CD4-positive, alpha-beta memory T cell (primary cell): Measurements from ENCODE around the gene MBTPS2. TPM values are rescaled to one million over a fixed set of nuclear protein-coding genes. Genes with fewer than 3 reads are reported as not detected.

Experiments
- CTCF ChIA-PET: fragments of 350-600 bp; sonication (Branson Sonifier 250); formaldehyde crosslinking; loops from one replicate; lab custom pipeline; 2021; ENCODE audit warnings: inconsistent platforms; ENCODE audit not compliant: partially characterized antibody; lab: Charles Lee
- POLR2A ChIA-PET: fragments of 350-600 bp; sonication (Branson Sonifier 250); formaldehyde crosslinking; loops from one replicate; lab custom pipeline; 2021; ENCODE audit not compliant: partially characterized antibody; lab: Charles Lee
- DNase-seq, 5 donors: peaks; one replicate each; pipeline versions ENCODE4 v3.0.0 to v3.0.0-alpha.2; 2020 to 2022; ENCODE audit warnings: mixed read lengths in 1 of 5
- H3K27ac ChIP-seq: one replicate; pipeline ENCODE4 v1.7.0; 2013; ENCODE audit warnings: low read depth, low read length
- H3K27me3 ChIP-seq: 2 replicates; pipeline ENCODE4 v1.7.0; 2013; ENCODE audit warnings: mild to moderate bottlenecking, low read length, moderate library complexity; ENCODE audit not compliant: insufficient read depth
- H3K36me3 ChIP-seq: 2 replicates; pipeline ENCODE4 v1.7.0; 2013; ENCODE audit warnings: mild to moderate bottlenecking, low read length, moderate library complexity; ENCODE audit not compliant: insufficient read depth
- H3K4me1 ChIP-seq: 2 replicates; pipeline ENCODE4 v1.7.0; 2013; ENCODE audit warnings: mild to moderate bottlenecking, low read length, moderate library complexity; ENCODE audit not compliant: insufficient read depth
- H3K4me3 ChIP-seq, 2 donors: one replicate each; pipeline ENCODE4 v1.7.0; 2013; ENCODE audit warnings: low read length in 2 of 2, mild to moderate bottlenecking in 1 of 2
- H3K9me3 ChIP-seq, 2 donors: one replicate each; pipeline ENCODE4 v1.7.0; 2013; ENCODE audit warnings: low read length in 2 of 2, control low read depth in 1 of 2; ENCODE audit not compliant: control insufficient read depth in 1 of 2
- H3K27ac Mint-ChIP-seq, 7 donors: one replicate each; pipeline ENCODE4 v1.8.0; 2020 to 2021; ENCODE audit warnings: mixed read lengths in 7 of 7, mild to moderate bottlenecking in 6 of 7, inconsistent platforms in 3 of 7, moderate library complexity in 3 of 7
- H3K27me3 Mint-ChIP-seq, 2 donors: one replicate each; pipeline ENCODE4 v1.8.0; 2020 to 2021; ENCODE audit warnings: mixed read lengths in 2 of 2
- H3K36me3 Mint-ChIP-seq, 2 donors: one replicate each; pipeline ENCODE4 v1.8.0; 2020 to 2021; ENCODE audit warnings: mixed read lengths in 2 of 2, inconsistent platforms in 1 of 2, mild to moderate bottlenecking in 1 of 2
- H3K4me1 Mint-ChIP-seq, 4 donors: one replicate each; pipeline ENCODE4 v1.8.0; 2020 to 2021; ENCODE audit warnings: mixed read lengths in 4 of 4, mild to moderate bottlenecking in 1 of 4
- H3K4me3 Mint-ChIP-seq, 8 donors: one replicate each; pipeline ENCODE4 v1.8.0; 2020 to 2021; ENCODE audit warnings: mixed read lengths in 8 of 8, mild to moderate bottlenecking in 7 of 8, moderate library complexity in 6 of 8, inconsistent platforms in 3 of 8
- H3K9me3 Mint-ChIP-seq, 8 donors: one replicate each; pipeline ENCODE4 v1.8.0; 2020 to 2021; ENCODE audit warnings: mixed read lengths in 8 of 8, mild to moderate bottlenecking in 5 of 8, inconsistent platforms in 3 of 8, moderate library complexity in 1 of 8
- intact Hi-C: fragments of 100-400 bp; cut with micrococcal nuclease; formaldehyde crosslinking; loops from one replicate; pipeline ENCODE4 v1.15.1; 2023
- polyA plus RNA-seq, 2 donors: library from polyadenylated mRNA; unstranded; fragments of 300-500 nt; fragmentation: Illumina TruSeq; gene quantifications; one replicate each; pipeline ENCODE4 v1.2.3, GENCODE V29; 2021
- total RNA-seq, 2 experiments: library from RNA; stranded (reverse); gene quantifications; one replicate each; pipeline ENCODE4 v1.2.3, GENCODE V29; 2021

MBTPS2 gene
- total and polyA plus RNA-seq, 4 experiments from 2014 or later: 6.5 to 8.0 (median 6.7) TPM

DNA sequence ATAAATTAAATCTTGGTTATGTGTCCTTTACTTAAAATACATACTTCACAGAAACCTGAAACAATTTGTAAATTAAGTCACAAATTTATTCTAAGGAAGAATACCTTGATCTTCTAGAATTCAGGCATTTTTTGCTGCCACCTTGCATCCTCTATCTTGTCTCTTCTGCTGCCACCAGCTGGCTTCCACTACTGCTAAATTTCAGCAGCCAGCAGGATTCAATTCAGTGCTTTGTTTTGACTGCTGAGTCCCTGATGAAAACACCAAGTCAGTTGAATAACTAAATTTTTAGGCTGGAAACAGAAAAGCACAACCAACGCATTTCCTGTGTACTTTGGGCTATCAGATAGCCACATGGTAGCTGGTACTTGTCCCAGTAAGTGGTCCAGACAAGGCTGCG is 2.4 kb upstream of the MBTPS2 start:
- H3K27ac Mint-ChIP-seq: no peak overlapping the region
- intact Hi-C loops: no loop called here
- ChIA-PET POLR2A (interaction anchor here (1.1 kb wide), 1 partner anchor 104 kb away, joined by 4 read pairs; no protein-coding TSS in a partner anchor), CTCF (no interaction called here)
- H3K27me3 ChIP-seq: no peaks in the 10 kb centered on the region
- H3K9me3 Mint-ChIP-seq: peaks cover 0 to 3% (median 0%) of the 10 kb centered on the region in 8 donors
- H3K9me3 ChIP-seq: no peaks in the 10 kb centered on the region
- peaks cover 8% of the 10 kb centered on the region for H3K4me1 ChIP-seq
- H3K27me3 Mint-ChIP-seq: no peaks in the 10 kb centered on the region
- no peak overlapping the region for H3K27ac ChIP-seq
- H3K4me3 Mint-ChIP-seq: no peak overlapping the region
- peaks cover 6 to 15% (median 6%) of the 10 kb centered on the region in 4 donors for H3K4me1 Mint-ChIP-seq
- peaks cover 0 to 8% of the 10 kb centered on the region in 2 donors for H3K36me3 Mint-ChIP-seq
- DNase-seq: no peak
- H3K36me3 ChIP-seq: no peaks in the 10 kb centered on the region
- H3K4me3 ChIP-seq: no peak overlapping the region

GRCh38 chrX:21838937-21839333 is 482 bp upstream of the MBTPS2 start:
- H3K36me3 ChIP-seq: no peaks in the 10 kb centered on the region
- peak overlapping the region; percentile 82 to 93 (median 91) for H3K27ac Mint-ChIP-seq
- no peaks in the 10 kb centered on the region for H3K27me3 ChIP-seq
- H3K36me3 Mint-ChIP-seq: peaks cover 3 to 12% of the 10 kb centered on the region in 2 donors
- ChIA-PET CTCF (no interaction called here), POLR2A (interaction anchor here (0.9 to 1.4 kb wide), 6 partner anchors 10 to 147 kb away, joined by 3 to 8 read pairs (median 3); no protein-coding TSS in a partner anchor)
- peak overlapping the region; percentile 60 for H3K27ac ChIP-seq
- H3K4me1 Mint-ChIP-seq: peaks cover 6 to 15% (median 6%) of the 10 kb centered on the region in 4 donors
- H3K4me3 Mint-ChIP-seq: peak overlapping the region; percentile 83 to 96 (median 92)
- peak overlapping the region; percentile 36 to 70 for H3K4me3 ChIP-seq
- H3K27me3 Mint-ChIP-seq: no peaks in the 10 kb centered on the region
- intact Hi-C loops: loop anchor here (1.0 kb wide), 1 partner anchor 101 kb away; the partner anchor contains the start of gene SMS
- peaks cover 0 to 3% (median 0%) of the 10 kb centered on the region in 8 donors for H3K9me3 Mint-ChIP-seq
- H3K9me3 ChIP-seq: no peaks in the 10 kb centered on the region
- peaks cover 8% of the 10 kb centered on the region for H3K4me1 ChIP-seq
- no peak for DNase-seq

DNA sequence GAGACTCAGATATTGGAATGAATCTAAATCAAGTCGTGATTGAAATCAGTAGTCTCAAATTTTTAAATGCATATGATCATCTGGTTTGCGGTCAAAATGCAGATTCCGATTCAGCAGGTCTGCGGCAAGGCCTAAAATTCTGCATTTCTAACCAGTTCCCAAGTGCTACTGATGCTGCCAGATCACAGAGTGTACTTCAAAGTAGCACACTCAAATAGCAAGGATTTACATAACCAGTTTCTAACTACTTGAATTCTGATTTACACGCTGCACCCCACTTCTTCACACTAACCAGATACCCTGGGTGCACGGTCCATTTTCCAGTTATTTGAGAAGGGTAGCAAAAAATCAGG is 752 bp downstream of the MBTPS2 start:
- H3K36me3 ChIP-seq: no peaks in the 10 kb centered on the region
- H3K9me3 ChIP-seq: no peaks in the 10 kb centered on the region
- ChIA-PET CTCF (no interaction called here), POLR2A (no interaction called here)
- DNase-seq: peak in 3 of 5 donors; percentile 1 to 8 (median 5)
- H3K27ac ChIP-seq: peak overlapping the region; percentile 60
- no peaks in the 10 kb centered on the region for H3K27me3 ChIP-seq
- Mint-ChIP-seq H3K27ac (peak overlapping the region; percentile 24 to 93 (median 82)), H3K9me3 (peaks cover 0 to 3% (median 0%) of the 10 kb centered on the region in 8 donors), H3K27me3 (no peaks in the 10 kb centered on the region), H3K36me3 (peaks cover 5 to 14% of the 10 kb centered on the region in 2 donors), H3K4me1 (peaks cover 6 to 15% (median 6%) of the 10 kb centered on the region in 4 donors), H3K4me3 (peak overlapping the region; percentile 83 to 96 (median 92))
- intact Hi-C loops: no loop called here
- peak overlapping the region; percentile 3 to 70 for H3K4me3 ChIP-seq
- H3K4me1 ChIP-seq: peaks cover 8% of the 10 kb centered on the region

GRCh38 chrX:21843179-21843578 is 3.8 kb downstream of the MBTPS2 start:
- H3K27ac ChIP-seq: no peak overlapping the region
- H3K36me3 ChIP-seq: no peaks in the 10 kb centered on the region
- H3K27ac Mint-ChIP-seq: no peak overlapping the region
- H3K9me3 Mint-ChIP-seq: no peaks in the 10 kb centered on the region
- peaks cover 6 to 15% (median 6%) of the 10 kb centered on the region in 4 donors for H3K4me1 Mint-ChIP-seq
- peaks cover 14 to 30% of the 10 kb centered on the region in 2 donors for H3K36me3 Mint-ChIP-seq
- no peak overlapping the region for H3K4me3 Mint-ChIP-seq
- H3K4me3 ChIP-seq: no peak overlapping the region
- POLR2A ChIA-PET: no interaction called here
- no peaks in the 10 kb centered on the region for H3K9me3 ChIP-seq
- H3K27me3 ChIP-seq: no peaks in the 10 kb centered on the region
- H3K4me1 ChIP-seq: peaks cover 8% of the 10 kb centered on the region
- intact Hi-C loops: no loop called here
- H3K27me3 Mint-ChIP-seq: no peaks in the 10 kb centered on the region
- CTCF ChIA-PET: no interaction called here
- DNase-seq: no peak

DNA sequence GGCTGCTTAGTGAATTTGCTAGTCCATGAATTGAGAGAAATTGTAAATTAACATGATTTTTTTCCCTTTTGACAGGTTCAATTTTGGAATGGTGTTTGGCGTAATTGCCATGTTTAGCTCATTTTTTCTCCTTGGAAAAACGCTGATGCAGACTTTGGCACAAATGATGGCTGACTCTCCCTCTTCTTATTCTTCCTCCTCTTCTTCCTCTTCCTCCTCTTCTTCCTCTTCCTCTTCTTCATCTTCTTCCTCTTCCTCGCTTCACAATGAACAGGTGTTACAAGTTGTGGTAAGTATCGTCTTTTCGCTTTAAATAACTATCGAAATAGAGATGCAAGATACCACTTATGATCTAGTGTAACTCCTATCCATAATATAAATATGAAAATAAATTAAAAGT is 5.7 kb downstream of the MBTPS2 start:
- ChIA-PET POLR2A (no interaction called here), CTCF (no interaction called here)
- H3K27ac ChIP-seq: no peak overlapping the region
- H3K4me1 ChIP-seq: peaks cover 8% of the 10 kb centered on the region
- Mint-ChIP-seq H3K4me1 (peaks cover 5 to 6% (median 5%) of the 10 kb centered on the region in 4 donors), H3K36me3 (peaks cover 14 to 27% of the 10 kb centered on the region in 2 donors), H3K27ac (no peak overlapping the region), H3K4me3 (no peak overlapping the region), H3K27me3 (no peaks in the 10 kb centered on the region), H3K9me3 (no peaks in the 10 kb centered on the region)
- intact Hi-C loops: no loop called here
- no peak overlapping the region for H3K4me3 ChIP-seq
- no peaks in the 10 kb centered on the region for H3K36me3 ChIP-seq
- H3K9me3 ChIP-seq: no peaks in the 10 kb centered on the region
- no peaks in the 10 kb centered on the region for H3K27me3 ChIP-seq
- DNase-seq: no peak

DNA sequence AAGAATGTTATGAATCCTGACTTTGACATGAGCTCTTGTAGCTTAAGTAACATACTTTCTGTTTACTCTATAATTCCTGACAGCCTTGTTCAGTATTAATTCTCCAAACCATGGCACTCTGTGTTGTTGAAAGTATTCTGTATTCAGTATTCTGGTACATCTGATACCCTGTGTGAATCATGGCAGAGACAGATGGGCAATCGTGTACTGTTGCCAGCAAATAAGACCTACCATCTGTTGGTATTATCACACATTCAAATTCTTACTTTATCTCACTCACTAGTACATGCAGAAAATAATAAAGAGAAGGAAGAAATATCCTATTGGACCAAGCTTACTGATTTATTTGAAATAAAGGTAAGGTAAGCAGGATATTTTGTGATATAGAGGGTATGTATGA is 7.9 kb downstream of the MBTPS2 start:
- intact Hi-C loops: no loop called here
- Histone ChIP-seq H3K27ac (no peak overlapping the region), H3K4me1 (no peaks in the 10 kb centered on the region), H3K27me3 (no peaks in the 10 kb centered on the region), H3K4me3 (no peak overlapping the region), H3K9me3 (no peaks in the 10 kb centered on the region), H3K36me3 (no peaks in the 10 kb centered on the region)
- no peak overlapping the region for H3K27ac Mint-ChIP-seq
- CTCF ChIA-PET: interaction anchor here (0.5 kb wide), 1 partner anchor 1942 kb away, joined by 3 read pairs; no protein-coding TSS in a partner anchor
- no peaks in the 10 kb centered on the region for H3K9me3 Mint-ChIP-seq
- no peaks in the 10 kb centered on the region for H3K27me3 Mint-ChIP-seq
- no peak overlapping the region for H3K4me3 Mint-ChIP-seq
- no peak for DNase-seq
- no peaks in the 10 kb centered on the region for H3K4me1 Mint-ChIP-seq
- H3K36me3 Mint-ChIP-seq: peaks cover 14 to 33% of the 10 kb centered on the region in 2 donors
- POLR2A ChIA-PET: no interaction called here

GRCh38 chrX:21853578-21853977 is 14.2 kb downstream of the MBTPS2 start:
- H3K27ac ChIP-seq: no peak overlapping the region
- Mint-ChIP-seq H3K27me3 (no peaks in the 10 kb centered on the region), H3K36me3 (peaks cover 18 to 23% of the 10 kb centered on the region in 2 donors), H3K4me1 (peaks cover 0 to 1% (median 0%) of the 10 kb centered on the region in 4 donors), H3K27ac (no peak overlapping the region), H3K4me3 (no peak overlapping the region), H3K9me3 (peaks cover 0 to 3% (median 0%) of the 10 kb centered on the region in 8 donors)
- DNase-seq: no peak
- no peaks in the 10 kb centered on the region for H3K27me3 ChIP-seq
- intact Hi-C loops: no loop called here
- no peak overlapping the region for H3K4me3 ChIP-seq
- ChIA-PET CTCF (no interaction called here), POLR2A (interaction anchor here (1.1 kb wide), 1 partner anchor 14 kb away, joined by 3 read pairs; the partner anchor contains the start of gene MBTPS2)
- H3K4me1 ChIP-seq: no peaks in the 10 kb centered on the region
- H3K9me3 ChIP-seq: no peaks in the 10 kb centered on the region
- H3K36me3 ChIP-seq: no peaks in the 10 kb centered on the region
